DMS114 treated with DMSO at 0.1 percent for 48 hours (cell line): ENCODE measurements around the gene AKR1C8.
"Not testable (repeated sequence)": the region's sequence is repeated elsewhere in the genome, so short reads cannot be mapped to it uniquely, and the experiment has no call there.

Experiments
- DNase-seq: peaks from one replicate; lab custom pipeline; 2025; ENCODE audit not compliant: unreplicated experiment; lab: John Stamatoyannopoulos, UW

AKR1C8 gene

GRCh38 chr10:5184987-5185775 is at the start of gene AKR1C8:
Gene AKR1C8, minus strand, starts transcription at chr10:5185150. Its CDS starts 46 bp downstream, at chr10:5185104.
- no peak for DNase-seq

DNA sequence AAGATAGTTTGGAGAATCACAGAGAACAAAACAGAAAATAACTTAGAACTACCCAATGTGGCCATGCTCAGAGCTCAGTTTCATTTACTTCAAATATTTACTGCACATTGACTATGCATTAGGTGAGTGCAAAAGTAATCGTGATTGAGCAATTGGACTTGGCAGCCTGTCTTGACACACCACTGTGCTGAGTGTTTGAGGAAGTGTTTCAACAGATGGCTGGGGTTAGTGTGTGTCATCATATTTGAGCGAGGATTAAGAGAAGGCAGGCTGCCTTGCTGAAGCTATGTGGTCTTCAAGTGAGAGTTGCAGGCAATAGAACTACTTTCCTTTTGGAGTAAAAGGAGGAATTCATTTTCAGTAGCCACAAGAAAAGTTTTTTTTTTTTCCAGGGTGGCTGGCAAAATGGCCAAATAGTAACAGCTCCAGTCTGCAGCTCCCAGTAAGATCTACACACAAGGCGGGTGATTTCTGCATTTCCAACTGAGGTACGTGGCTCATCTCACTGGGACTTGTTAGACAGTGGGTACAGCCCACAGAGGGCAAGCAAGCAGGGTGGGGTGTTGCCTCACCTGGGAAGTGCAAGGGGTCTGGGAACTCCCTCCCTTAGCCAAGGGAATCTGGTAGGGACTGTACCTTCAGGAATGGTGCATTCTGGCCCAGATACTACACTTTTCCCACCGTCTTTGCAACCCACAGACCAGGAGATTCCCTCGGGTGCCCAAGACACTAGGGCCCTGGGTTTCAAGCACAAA is 49.3 kb upstream of the AKR1C8 start:
- no peak for DNase-seq

GRCh38 chr10:5233324-5233723 is 48.4 kb upstream of the AKR1C8 start:
- DNase-seq = no peak

- no peak for DNase-seq
Observed at GRCh38 chr10:5229019-5229418, 44.1 kb upstream of the AKR1C8 start.

- not testable (repeated sequence) for DNase-seq
Observed at GRCh38 chr10:5222942-5223341, 38.0 kb upstream of the AKR1C8 start.

GRCh38 chr10:5219262-5219661 is 34.3 kb upstream of the AKR1C8 start:
- DNase-seq = no peak

- no peak for DNase-seq
Observed at GRCh38 chr10:5216801-5217200, 31.9 kb upstream of the AKR1C8 start.

GRCh38 chr10:5211696-5212536 is 27.0 kb upstream of the AKR1C8 start:
- no peak for DNase-seq

DNA sequence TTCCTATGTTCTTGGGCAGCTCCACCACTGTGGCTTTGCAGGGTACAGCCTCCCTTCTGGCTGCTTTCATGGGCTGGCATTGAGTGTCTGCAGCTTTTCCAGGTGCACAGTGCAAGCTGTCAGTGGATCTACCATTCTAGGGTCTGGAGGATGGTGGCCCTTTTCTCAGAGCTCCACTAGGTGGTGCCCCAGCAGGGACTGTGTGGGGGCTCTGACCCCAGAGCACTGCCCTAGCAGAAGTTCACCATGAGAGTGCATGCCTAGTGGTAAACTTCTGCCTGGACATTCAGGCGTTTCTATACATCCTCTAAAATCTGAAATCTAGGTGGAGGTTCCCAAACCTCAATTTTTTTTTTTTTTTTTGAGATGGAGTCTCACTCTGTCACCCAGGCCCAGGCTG is 25.3 kb upstream of the AKR1C8 start:
- DNase-seq = not testable (repeated sequence)

- not testable (repeated sequence) for DNase-seq
Observed at GRCh38 chr10:5209776-5210175, 24.8 kb upstream of the AKR1C8 start.

GRCh38 chr10:5206799-5207198 is 21.8 kb upstream of the AKR1C8 start:
- DNase-seq = no peak

GRCh38 chr10:5199398-5199797 is 14.4 kb upstream of the AKR1C8 start:
- DNase-seq = no peak

- no peak for DNase-seq
Observed at GRCh38 chr10:5198386-5198785, 13.4 kb upstream of the AKR1C8 start.

GRCh38 chr10:5196702-5197113 is 11.8 kb upstream of the AKR1C8 start, which contains the start of gene AKR1C4:
Gene AKR1C4, plus strand, starts transcription at chr10:5196837. Its CDS starts 31 bp downstream, at chr10:5196868.
- no peak for DNase-seq

- no peak for DNase-seq
Observed at GRCh38 chr10:5195727-5196374, 10.9 kb upstream of the AKR1C8 start.

DNA sequence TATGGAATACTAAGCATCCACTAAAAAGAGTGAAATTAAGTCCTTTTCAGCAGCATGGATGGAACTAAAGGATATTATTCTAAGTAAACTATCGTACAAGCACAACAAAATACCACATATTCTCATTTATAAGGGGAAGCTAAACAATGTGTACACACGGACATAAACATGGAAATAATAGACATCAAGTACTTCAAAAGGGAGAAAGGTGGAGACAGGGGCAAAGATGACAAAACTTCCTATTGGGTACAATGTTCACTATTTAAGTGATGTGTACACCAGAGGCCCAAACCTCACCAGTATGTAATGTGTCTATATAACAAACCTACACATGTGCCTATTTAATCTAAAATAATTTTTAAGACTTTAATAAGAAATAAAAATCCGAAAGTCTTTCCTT is 9.5 kb upstream of the AKR1C8 start:
- no peak for DNase-seq

GRCh38 chr10:5188358-5188757 is 3.4 kb upstream of the AKR1C8 start:
- no peak for DNase-seq

DNA sequence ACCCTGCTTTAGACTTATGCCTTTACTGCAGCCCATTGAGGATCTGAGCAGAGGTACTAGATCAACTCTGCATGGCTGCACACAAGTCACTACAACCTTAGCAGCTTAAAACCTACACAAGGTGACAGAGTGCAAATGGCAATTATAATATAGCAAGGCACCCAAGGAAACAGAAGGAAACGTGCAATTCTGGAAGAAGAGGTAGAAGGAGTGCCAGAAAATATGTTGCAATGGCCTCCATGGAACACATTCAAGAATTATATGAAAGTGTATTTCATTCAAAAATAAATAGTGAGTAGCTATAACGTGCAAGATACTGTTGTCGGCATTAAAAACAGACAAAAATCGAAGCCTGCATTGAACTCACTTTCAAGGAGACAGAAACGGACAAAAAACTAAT is 2.9 kb upstream of the AKR1C8 start:
- DNase-seq = no peak

GRCh38 chr10:5183923-5184322 is 1.0 kb downstream of the AKR1C8 start:
- no peak for DNase-seq

GRCh38 chr10:5180503-5180902 is 4.4 kb downstream of the AKR1C8 start:
- not testable (repeated sequence) for DNase-seq

DNA sequence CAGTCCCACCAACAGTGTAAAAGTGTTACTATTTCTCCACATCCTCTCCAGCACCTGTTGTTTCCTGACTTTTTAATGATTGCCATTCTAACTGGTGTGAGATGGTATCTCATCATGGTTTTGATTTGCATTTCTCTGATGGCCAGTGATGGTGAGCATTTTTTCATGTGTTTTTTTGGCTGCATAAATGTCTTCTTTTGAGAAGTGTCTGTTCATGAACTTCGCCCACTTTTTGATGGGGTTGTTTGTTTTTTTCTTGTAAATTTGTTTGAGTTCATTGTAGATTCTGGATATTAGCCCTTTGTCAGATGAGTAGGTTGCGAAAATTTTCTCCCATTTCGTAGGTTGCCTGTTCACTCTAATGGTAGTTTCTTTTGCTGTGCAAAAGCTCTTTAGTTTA is 9.4 kb downstream of the AKR1C8 start:
- not testable (repeated sequence) for DNase-seq
